Epidermal melanocyte (primary cell): ENCODE data around the gene MILR1.
"Not testable (repeated sequence)": the region's sequence is repeated elsewhere in the genome, so short reads cannot be mapped to it uniquely, and the experiment has no call there.

ENCODE experiments used
- DNase-seq: peaks from one replicate; pipeline ENCODE4 v3.0.0; 2011; ENCODE audit warnings: low spot score; ENCODE audit not compliant: insufficient read length

The MILR1 gene

DNA sequence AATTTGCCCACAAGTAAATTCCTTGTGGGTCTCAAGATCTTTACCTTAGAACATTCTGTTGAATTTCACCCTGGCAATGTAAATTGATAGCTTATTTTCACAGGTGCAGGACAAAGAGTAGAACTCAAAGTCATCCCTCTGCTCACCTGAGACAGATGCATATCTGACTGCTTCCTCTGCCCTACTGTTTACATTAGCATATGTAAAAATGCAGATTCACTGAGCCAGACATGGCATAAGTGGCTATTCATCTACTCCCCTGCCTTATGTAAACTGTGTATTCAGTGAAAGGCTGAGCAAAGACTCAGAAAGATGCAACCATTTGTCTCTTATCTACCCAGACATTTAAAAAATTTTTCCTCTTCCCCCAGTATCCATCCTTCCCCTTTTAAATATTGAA lies 22.3 kb upstream of the MILR1 start:
- no peak for DNase-seq

DNA sequence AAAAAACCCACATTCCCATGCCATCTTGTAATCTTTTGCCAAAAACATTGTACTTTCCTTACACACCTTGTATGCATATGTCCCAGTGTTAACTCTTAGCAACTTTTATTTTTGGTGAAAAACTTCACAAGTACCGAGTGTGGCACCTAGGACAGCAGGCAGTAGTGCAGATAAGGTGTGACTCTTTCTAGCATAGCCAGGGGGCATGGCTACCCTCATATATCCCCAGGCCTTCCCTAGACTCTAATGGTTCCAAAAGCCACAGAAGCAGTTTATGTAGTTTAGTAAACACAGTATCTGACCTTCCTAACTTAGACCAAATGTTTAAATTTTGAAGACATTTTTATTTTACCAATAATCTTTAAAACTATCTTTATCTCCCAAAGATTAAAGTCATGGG lies 20.5 kb upstream of the MILR1 start:
- DNase-seq: no peak

DNA sequence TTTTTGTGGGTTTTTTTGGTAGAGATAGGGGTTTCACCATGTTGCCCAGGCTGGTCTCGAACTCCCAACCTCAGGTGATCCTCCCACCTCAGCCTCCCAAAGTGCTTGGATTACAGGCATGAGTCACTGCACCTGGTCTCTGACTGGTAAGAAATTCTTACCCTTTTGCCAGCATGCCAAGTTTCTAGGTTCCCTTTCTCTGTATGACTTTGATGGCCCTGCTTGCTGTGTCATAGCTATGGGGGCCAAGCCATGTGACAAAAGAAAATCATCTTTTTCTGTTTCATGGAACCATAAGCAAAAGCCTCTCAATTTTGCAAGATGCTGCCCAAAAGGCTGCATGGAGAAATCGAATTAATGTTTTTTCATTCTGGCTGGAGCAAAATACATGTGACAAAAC lies 18.9 kb upstream of the MILR1 start:
- not testable (repeated sequence) for DNase-seq

DNA sequence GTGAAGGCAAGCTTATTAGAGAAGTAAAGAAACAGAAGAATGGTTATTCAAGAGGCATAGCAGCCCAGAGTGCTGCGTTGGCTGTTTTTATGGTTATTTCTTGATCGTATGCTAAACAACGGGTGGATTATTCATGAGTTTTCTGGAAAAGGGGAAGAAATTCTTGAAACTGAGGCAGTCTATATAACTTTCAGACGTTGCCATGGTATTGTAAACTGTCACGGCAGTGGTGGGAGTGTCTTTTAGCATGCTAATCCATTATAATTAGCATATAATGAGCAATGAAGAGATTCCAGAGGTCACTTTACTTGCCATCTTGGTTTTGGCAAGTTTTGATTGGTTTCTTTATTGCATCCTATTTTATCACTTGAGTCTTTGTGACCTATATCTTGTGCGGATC lies 17.4 kb upstream of the MILR1 start:
- DNase-seq: no peak

DNA sequence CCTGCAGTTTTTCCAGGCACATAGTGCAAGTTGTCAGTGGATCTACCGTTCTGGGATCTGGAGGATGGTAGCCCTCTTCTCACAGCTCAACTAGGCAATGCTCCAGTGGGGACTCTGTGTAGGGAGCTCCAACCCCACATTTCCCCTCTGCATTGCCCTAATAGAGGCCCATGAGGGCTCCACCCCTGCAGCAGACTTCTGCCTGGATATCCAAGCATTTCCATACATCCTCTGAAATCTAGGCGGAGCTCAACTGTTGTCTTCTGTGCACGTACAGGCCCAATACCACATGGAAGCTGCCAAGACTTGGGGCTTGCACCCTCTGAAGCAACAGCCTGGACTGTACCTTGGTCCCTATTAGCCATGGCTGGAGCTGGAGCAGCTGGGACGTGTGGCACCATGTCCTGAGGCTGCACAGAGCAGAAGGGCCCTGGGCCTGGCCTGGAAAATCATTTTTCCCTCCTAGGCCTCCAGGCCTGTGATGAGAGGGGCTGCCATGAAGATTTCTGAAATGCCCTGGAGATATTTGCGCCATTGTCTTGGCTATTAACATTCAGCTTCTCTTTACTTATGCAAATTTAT lies 10.9 kb upstream of the MILR1 start:
- no peak for DNase-seq

DNA sequence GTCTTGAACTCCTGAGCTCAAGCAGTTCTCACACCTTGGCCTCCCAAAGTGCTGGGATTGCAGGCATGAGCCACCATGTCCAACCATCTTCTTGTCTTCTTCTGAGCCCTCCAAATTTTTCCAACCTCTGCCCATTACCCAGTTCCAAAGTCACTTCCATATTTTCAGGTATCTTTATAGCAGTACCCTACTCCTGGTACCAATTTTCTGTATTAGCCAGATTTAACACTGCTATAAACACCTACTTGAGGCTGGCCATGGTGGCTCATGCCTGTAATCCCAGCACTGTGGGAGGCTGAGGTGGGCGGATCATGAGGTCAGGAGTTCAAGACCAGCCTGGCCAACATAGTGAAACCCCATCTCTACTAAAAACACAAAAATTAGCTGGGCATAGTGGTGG lies 9.4 kb upstream of the MILR1 start:
- not testable (repeated sequence) for DNase-seq

DNA sequence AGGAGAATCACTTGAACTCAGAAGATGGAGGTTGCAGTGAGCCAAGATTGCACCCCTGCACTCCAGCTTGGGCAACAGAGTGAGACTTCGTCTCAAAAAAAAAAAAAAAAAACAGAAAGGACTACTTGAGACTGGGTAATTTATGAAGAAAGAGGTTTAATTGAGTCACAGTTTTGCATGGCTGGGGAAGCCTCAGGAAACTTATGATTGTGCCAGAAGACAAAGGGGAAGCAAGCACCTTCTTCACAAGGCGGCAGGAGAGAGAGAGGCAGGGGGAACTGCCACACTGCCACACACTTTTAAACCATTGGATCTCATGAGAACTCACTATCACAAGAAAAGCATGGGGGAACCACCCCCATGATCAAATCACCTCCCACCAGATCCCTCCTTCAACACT lies 9.0 kb upstream of the MILR1 start:
- no peak for DNase-seq

DNA sequence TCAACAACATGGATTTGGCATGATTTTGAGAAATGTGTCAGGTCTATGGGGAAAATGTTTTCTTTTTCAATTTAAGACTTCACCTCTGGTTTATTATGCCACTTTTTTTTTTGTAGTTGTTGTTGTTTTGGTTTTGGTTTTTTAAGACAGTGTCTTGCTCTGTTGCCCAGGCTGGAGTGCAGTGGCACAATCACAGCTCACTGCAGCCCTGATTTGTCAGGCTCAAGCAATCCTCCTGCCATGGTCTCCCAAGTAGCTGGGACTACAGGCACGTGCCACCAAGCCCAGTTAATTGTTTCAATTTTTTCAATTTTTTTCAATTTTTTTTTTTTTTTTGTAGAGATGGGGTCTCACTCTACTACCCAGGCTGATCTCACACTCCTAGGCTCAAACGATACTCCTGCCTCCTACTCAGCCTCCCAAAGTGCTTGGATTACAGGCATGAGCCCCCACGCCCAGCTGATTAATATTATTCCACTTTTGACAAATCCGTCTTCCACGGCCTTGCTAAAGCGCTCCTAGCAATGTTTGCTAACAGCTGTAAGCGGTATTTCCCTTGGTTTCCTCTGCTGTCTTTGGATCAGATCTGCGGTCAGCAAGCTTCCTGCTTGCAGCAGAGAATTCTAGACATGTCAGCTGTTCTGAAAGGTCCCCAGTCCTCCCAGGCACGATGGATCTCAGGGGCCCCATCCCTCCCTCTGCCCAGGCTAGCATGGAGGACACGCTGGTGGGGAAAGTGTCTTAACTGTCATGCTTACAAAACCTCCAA lies 7.0 kb upstream of the MILR1 start:
- no peak for DNase-seq

DNA sequence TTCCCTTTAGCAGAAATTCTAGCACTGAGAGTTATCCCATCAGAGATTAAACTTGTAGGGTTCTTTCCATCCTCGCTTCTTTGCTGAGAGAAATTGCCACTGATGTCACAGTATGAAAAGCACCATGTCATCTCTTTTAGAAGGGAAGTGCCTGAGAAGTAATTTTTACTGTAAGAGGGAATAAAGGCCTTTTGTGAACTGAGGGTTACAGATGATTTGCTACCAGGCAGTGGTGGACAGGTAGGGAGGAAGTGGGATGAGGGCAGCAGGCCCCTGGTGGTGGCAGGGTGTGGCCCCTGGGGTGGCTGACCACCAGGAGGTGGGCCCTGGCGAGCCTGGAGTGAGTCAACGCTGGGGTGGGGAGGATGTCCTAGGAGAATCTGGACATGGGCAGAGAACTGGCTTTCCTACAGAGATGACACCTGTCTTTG lies 6.4 kb upstream of the MILR1 start:
- DNase-seq: no peak

DNA sequence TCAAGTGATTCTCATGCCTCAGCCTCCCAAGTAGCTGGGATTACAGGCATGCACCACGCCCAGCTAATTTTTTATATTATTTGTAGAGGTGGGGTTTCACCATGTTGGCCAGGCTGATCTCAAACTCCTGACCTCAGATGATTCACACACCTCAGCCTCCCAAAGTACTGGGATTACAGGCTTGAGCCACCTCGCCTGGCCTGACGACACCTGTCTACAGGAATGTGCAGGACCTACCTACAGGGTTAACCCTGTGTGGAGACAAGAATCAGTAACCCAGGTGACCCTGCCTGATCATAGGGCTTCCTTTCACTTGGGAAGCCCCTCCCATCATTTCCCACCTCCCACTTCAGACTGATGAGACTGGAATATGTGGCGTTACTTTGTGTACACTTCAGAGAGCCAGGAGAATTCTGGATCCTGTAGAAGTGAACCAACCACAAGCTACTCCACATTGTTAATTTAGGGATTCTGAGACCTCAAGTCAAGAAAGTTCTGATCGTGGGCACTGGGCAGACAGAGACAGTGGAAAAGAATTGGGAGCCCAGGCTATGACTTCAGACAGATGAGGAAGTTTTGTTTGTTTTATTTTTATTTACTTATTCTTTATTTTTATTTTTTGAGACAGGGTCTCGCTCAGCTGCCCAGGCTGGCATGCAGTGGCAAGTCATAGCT lies 5.7 kb upstream of the MILR1 start:
- no peak for DNase-seq

DNA sequence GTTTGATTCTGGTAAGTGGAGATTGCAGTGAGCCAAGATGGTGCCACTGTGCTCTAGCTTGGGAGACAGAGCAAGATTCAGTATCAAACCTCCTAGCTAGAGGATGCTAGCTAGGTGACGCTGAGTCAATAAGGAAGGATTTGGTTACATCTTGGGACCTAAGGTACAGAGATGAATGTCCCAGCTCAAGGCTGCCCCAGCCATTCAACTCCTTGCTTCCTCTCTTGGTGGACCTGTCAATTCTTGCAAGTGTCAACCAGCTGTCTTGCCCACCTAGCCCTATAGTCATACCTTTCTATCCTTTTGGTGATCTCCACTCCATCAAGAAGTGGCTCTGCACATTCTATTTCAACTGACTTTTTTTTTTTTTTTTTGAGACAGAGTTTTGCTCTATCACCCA lies 1.4 kb upstream of the MILR1 start:
- no peak for DNase-seq

DNA sequence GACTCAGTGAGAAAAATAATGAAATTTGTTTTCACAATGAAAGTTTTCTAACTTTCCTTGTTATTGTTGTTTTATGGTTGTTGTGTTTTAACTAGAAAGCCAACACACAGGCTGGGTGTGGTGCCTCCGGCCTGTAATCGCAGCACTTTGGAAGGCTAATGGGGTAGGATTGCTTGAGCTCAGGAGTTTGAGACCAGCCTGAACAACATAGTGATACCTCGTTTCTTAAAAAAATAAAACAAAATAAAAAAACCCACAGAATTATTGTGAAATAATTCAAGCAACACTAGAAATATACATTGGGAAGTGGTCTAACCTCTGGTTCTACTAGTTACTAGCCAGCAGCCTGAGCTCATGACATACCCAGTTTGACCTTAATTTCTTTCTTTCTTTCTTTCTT lies 630 bp downstream of the MILR1 start:
- DNase-seq: no peak

DNA sequence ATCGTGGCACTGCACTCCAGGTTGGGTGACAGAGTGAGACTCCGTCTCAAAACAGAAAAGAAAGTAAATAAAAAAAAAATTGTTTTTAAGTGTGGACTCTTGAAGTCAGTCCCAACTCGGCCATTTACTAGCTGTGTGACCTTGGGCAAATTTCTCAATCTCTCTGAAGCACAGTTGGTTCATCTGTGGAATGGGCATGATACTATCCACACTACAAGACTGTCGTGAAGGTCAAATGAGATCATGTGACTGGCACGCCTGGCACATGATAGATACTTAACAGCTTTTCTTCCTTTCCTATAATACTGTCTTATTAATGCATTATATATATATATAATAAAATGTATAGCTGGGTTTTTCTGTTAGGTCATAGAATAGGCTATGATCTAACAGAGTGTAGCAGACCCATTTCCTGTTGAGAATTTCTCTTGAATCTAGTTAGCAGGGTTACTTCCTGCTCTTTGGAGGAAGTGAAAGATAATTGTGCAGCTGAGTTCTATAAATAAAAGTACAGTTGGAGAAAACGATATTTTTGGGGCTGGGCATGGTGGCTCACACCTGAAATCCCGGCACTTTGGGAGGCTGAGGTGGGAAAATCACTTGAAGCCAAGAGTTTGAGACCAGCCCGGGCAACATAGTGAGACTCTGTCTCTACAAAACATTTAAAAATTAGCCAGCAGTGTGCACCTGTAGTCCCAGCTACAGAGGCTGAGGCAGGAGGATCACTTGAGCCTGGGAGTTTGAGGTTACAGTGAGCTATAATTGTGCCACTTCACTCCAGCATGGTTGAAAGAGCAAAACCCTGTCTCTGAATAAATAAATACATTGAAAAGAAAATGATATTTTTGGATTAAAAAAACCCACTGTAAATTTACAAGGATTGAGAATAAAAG lies 7.3 kb downstream of the MILR1 start:
- DNase-seq: no peak

DNA sequence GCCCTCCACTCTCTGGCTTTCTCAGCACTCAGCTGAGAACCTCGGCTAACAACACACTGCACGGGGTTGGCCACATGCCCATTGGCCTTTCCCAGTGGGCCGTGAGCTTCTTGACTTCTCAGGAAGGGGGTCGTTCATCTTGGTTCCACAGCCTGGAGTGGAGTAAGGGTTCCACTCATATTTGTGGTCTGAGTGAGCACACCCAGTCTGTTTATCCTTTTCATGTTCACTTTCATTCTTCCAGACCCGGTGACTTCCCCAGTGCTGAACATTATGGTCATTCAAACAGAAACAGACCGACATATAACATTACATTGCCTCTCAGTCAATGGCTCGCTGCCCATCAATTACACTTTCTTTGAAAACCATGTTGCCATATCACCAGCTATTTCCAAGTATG lies 8.2 kb downstream of the MILR1 start:
- DNase-seq: no peak

DNA sequence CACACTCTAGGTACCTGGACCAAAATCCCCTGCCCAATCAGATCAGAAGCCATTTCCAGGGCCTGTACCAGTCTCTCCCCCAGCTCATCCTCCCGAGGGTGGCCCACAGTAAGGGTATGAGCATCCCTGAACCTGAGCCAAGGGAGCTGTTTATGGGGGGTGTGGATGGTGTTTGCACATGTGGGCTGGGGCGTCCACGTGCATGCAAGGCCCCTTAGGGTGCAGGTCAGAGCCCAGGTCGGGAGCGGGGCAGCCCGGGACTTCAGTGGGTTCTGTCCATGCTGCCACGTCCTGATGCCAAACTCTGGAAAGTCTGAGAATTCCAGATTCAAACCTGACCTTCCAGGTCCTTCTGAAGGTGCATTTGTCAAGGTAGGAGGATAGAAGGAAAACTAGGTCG lies 9.8 kb downstream of the MILR1 start:
- DNase-seq: no peak

DNA sequence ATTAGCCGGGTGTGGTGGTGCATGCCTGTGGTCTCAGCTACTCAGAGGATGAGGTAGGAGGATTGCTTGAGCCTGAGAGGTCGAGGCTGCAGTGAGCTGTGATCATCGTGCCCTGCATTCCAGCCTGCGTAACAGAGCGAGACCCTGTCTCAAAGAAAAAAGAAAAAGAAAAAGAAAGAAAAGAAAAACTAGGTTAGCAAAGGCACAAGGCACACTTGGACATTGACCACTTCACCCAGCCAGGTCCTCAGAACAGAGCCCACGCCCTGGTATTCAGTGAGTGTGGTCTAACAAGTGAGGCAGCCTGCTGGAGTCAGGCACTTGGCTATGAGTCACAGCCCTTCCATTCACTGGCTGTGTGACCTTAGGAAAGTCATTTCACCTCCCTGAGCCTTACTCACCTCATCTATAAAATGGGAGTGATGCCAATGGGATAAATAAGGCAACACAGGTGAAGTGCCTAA lies 10.4 kb downstream of the MILR1 start:
- no peak for DNase-seq

DNA sequence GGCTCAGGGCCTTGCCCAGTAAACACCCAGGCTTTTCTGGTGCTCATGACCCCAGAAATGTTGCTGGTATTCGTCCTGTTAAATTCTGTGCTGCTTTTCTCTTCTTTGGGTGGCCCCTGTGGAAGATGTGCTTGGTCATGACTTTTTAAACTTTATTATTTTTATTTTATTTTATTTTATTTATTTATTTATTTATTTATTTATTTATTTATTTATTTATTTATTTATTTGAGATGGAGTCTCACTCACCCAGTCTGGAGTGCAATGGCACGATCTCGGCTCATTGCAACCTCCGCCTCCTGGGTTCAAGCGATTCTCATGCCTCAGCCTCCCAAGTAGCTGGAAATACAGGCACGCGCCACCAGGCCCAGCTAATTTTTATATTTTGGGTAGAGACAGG lies 10.9 kb downstream of the MILR1 start:
- DNase-seq: not testable (repeated sequence)

DNA sequence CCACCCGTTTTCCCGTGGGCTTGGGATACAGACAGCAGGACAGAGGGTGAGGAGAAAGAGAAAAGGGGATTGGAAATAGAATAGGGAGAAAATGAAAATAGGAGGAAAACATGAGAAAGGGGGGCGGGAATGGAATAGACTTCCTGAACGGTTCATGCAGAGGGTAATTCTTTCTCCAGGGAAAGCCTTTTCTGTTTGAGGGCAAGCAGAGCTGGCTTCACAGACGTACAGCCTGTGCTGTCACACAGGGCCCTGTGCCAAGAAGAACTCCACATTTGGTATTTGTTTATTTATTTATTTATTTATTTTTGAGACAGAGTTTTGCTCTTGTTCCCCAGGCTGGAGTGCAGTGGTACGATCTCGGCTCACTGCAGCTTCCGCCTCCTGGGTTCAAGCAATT lies 12.0 kb downstream of the MILR1 start:
- no peak for DNase-seq

DNA sequence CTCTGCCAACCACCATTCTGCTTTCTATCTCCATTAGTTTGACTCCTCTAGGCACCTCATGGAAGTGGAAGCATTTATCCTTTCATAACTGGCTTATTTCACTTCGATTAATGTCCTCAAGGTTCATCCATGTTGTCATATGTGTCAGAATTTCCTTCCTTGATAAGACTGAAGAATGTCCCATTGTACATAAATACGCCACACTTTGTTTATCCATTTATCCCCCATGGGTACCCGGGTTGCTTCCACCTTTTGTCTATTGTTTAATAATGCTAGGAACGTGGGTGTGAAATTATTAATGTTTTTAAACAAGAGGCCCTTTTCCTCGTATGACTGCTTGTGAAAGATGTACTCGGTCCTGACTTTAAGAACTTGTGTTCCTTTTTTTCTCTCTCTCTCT lies 12.9 kb downstream of the MILR1 start:
- no peak for DNase-seq

DNA sequence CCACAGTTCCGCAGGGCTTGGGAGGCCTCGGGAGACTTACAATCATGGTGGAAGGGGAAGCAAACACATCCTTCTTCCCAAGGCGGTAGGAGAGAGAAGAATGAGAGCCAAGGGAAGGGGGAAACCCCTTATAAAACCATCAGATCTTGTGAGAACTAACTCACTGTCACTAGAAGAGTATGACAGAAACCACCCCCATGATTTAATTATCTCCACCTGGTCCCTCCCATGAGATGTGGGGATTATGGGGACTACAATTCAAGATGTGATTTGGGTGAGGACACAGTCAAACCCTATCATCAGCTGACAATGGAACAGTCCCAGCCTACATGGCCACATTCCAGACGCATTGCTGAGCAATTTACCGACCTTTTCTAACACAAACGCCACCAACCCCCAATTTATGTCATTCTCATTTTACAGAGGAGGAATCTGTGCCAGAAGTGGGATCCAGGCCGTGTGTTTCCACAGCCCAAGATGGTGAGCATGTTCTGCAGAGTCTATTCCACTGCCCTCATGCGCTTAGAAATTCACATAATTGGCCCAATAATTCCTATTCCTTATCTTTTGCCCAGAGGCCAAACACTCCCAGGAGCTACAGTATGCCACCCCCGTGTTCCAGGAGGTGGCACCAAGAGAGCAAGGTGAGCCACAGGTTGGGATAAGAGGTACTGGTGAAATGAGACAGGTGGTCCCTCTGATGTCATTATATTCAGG lies 17.3 kb downstream of the MILR1 start:
- no peak for DNase-seq

DNA sequence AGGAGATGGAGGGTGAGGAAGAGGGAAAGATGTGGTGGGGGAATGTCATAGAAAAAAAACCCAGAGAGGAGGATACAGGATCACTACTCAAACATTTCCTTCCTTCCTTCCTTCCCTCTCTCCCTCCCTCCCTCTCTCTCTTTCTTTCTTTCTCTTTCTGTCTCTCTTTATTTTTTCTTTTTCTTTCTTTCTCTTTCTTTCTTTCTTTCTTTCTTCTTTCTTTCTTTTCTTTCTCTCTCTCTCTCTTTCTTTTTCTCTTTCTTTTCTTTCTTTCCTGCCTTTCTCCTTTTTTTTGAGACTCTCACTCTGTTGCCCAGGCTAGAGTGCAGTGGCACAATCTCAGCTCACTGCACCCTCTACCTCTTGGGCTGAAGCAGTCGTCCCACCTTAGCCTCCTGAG lies 17.9 kb downstream of the MILR1 start:
- not testable (repeated sequence) for DNase-seq
